Aorta (tissue), 5 donors: ENCODE measurements around the gene GOLT1A. TPM values are rescaled to one million over a fixed set of nuclear protein-coding genes. Genes with fewer than 3 reads are reported as not detected.

ENCODE experiments used
- ATAC-seq: fragments of 200-7000 bp; cut with Tn5 transposase; one replicate; pipeline ENCODE4 v1.9.1; 2022; ENCODE audit warnings: moderate library complexity; ENCODE audit not compliant: low FRiP score
- DNase-seq, 2 donors: peaks; one replicate each; pipeline ENCODE4 v3.0.0-alpha.2; 2020
- H3K27ac ChIP-seq, 2 donors: one replicate each; pipeline ENCODE4 v1.5.1; 2013; ENCODE audit warnings: low read length in 2 of 2, mild to moderate bottlenecking in 2 of 2, moderate library complexity in 2 of 2, control low read depth in 1 of 2, inconsistent platforms in 1 of 2, low read depth in 1 of 2
- H3K27me3 ChIP-seq, 2 donors: one replicate each; pipeline ENCODE4 v1.6.1; 2013; ENCODE audit warnings: control low read depth in 1 of 2, low read length in 1 of 2, mild to moderate bottlenecking in 1 of 2, moderate library complexity in 1 of 2; ENCODE audit not compliant: insufficient read depth in 2 of 2, control insufficient read depth in 1 of 2
- H3K36me3 ChIP-seq, 2 donors: one replicate each; pipeline ENCODE4 v1.6.1; 2013; ENCODE audit warnings: control low read depth in 1 of 2, low read length in 1 of 2, mild to moderate bottlenecking in 1 of 2; ENCODE audit not compliant: insufficient read depth in 2 of 2, control insufficient read depth in 1 of 2
- H3K4me1 ChIP-seq, 2 donors: one replicate each; pipeline ENCODE4 v1.6.1; 2013; ENCODE audit warnings: low read length in 2 of 2, control low read depth in 1 of 2, mild to moderate bottlenecking in 1 of 2, moderate library complexity in 1 of 2; ENCODE audit not compliant: insufficient read depth in 2 of 2, control insufficient read depth in 1 of 2
- H3K4me3 ChIP-seq, 2 donors: one replicate each; pipeline ENCODE4 v1.5.1; 2013; ENCODE audit warnings: low read length in 2 of 2, control low read depth in 1 of 2, mild to moderate bottlenecking in 1 of 2
- H3K9me3 ChIP-seq: one replicate; pipeline ENCODE4 v1.6.1; 2013; ENCODE audit warnings: mild to moderate bottlenecking, low read length; ENCODE audit not compliant: control insufficient read depth
- WGBS, 2 donors: extraction: QIAGEN DNeasy Blood & Tissue Kit; methylation state at CpG; one replicate each; pipeline ENCODE4 v1.1.7; 2013; 5-methylcytosine and 5-hydroxymethylcytosine counted together
- intact Hi-C, 2 donors: fragments of 100-400 bp; cut with DNase I; formaldehyde crosslinking; loops; one replicate each; pipeline versions ENCODE4 v1.14.2 to v1.15.0; 2022
- polyA plus RNA-seq, 2 donors: library from polyadenylated mRNA; stranded (reverse); fragments of 200-250 nt; gene quantifications; one replicate each; pipeline ENCODE4 v1.2.3, GENCODE V29; 2013
- total RNA-seq, 2 donors: library from RNA; stranded (reverse); fragmentation: NEBNext Ultra II Directional; extraction: Animal tissue kit (Norgen Biotek cat#: 25700); gene quantifications; one replicate each; pipeline ENCODE4 v1.2.1, GENCODE V29; 2021
- donor health status: healthy with polysubstance abuse.
- donor health status: Bipolar disorder and iron deficiency.
- donor health status: DM: no; HTN: no; CAD: no.
- donor health status: DM: no; HTN: no; CAD: no.
- donor health status: DM: yes; HTN: yes; CAD: no.

Gene GOLT1A
- total and polyA plus RNA-seq, 4 donors: 10.5 TPM; not detected in 3

- H3K27me3 ChIP-seq: no peaks in the 10 kb centered on the region
- WGBS, 2 donors: 77 to 90% methylated on average over 4 of the region's 4 CpGs
- DNase-seq (no peak), ATAC-seq (no peak)
- H3K9me3 ChIP-seq: peaks cover 2% of the 10 kb centered on the region
- H3K4me1 ChIP-seq: no peaks in the 10 kb centered on the region
- H3K36me3 ChIP-seq: no peaks in the 10 kb centered on the region
- H3K27ac ChIP-seq: no peak overlapping the region
- H3K4me3 ChIP-seq: no peak overlapping the region
- intact Hi-C loops: no loop called here
Measured at GRCh38 chr1:204169858-204170257, 43.9 kb downstream of the GOLT1A start.

GRCh38 chr1:204167730-204168129 is 46.1 kb downstream of the GOLT1A start:
- WGBS, 2 donors: 78 to 93% methylated on average over 5 of the region's 5 CpGs
- Histone ChIP-seq H3K4me3 (no peak overlapping the region), H3K36me3 (no peaks in the 10 kb centered on the region), H3K27ac (no peak overlapping the region), H3K27me3 (no peaks in the 10 kb centered on the region), H3K9me3 (peaks cover 2% of the 10 kb centered on the region), H3K4me1 (no peaks in the 10 kb centered on the region)
- intact Hi-C loops: no loop called here
- ATAC-seq (no peak), DNase-seq (no peak)

GRCh38 chr1:204166219-204166618 is 47.6 kb downstream of the GOLT1A start, which contains the start of gene REN:
REN (minus strand) TSS chr1:204166337; CDS start chr1:204166293, 44 bp downstream.
- ATAC-seq (no peak), DNase-seq (peak in 1 of 2 donors; percentile 8)
- Histone ChIP-seq H3K9me3 (peaks cover 2% of the 10 kb centered on the region), H3K4me3 (no peak within 1 kb of the TSS), H3K36me3 (no peaks in the 10 kb centered on the region), H3K4me1 (no peaks in the 10 kb centered on the region), H3K27ac (no peak within 1 kb of the TSS), H3K27me3 (no peaks in the 10 kb centered on the region)
- intact Hi-C loops: no loop called here
- WGBS, 2 donors: 50 to 60% methylated on average over 5 of the region's 5 CpGs

- Histone ChIP-seq H3K9me3 (no peaks in the 10 kb centered on the region), H3K27me3 (no peaks in the 10 kb centered on the region), H3K27ac (no peak overlapping the region), H3K4me1 (no peaks in the 10 kb centered on the region), H3K4me3 (no peak overlapping the region), H3K36me3 (no peaks in the 10 kb centered on the region)
- DNase-seq (peak; percentile 77 to 92), ATAC-seq (peak; percentile 90)
- intact Hi-C loops: loop anchor here (2.0 to 5.0 kb wide), 4 partner anchors 44 to 220 kb away; no protein-coding TSS in a partner anchor
- WGBS, 2 donors: 14 to 15% methylated on average over 7 of the region's 7 CpGs
Measured at GRCh38 chr1:204162494-204163074, 51.2 kb downstream of the GOLT1A start.

- DNase-seq (peak in 1 of 2 donors; percentile 55), ATAC-seq (no peak)
- H3K4me3 ChIP-seq: no peak overlapping the region
- H3K27ac ChIP-seq: no peak overlapping the region
- no peaks in the 10 kb centered on the region for H3K9me3 ChIP-seq
- intact Hi-C loops: loop anchor here (2.0 to 5.0 kb wide), 4 partner anchors 45 to 220 kb away; no protein-coding TSS in a partner anchor
- no peaks in the 10 kb centered on the region for H3K27me3 ChIP-seq
- WGBS, 2 donors: 57 to 64% methylated on average over 14 of the region's 14 CpGs
- no peaks in the 10 kb centered on the region for H3K36me3 ChIP-seq
- H3K4me1 ChIP-seq: no peaks in the 10 kb centered on the region
Measured at GRCh38 chr1:204161609-204162493, 51.9 kb downstream of the GOLT1A start.

GRCh38 chr1:204157962-204158361 is 55.8 kb downstream of the GOLT1A start:
- Histone ChIP-seq H3K4me1 (no peaks in the 10 kb centered on the region), H3K9me3 (no peaks in the 10 kb centered on the region), H3K4me3 (no peak overlapping the region), H3K27me3 (no peaks in the 10 kb centered on the region), H3K36me3 (no peaks in the 10 kb centered on the region), H3K27ac (no peak overlapping the region)
- intact Hi-C loops: no loop called here
- DNase-seq (peak in 1 of 2 donors; percentile 11), ATAC-seq (no peak)
- 77 to 87% methylated on average over 6 of the region's 6 CpGs for WGBS, 2 donors

- no peak overlapping the region for H3K4me3 ChIP-seq
- no peaks in the 10 kb centered on the region for H3K27me3 ChIP-seq
- H3K27ac ChIP-seq: no peak overlapping the region
- no peaks in the 10 kb centered on the region for H3K9me3 ChIP-seq
- no peak for ATAC-seq
- WGBS, 2 donors: 93 to 94% methylated on average over 10 of the region's 10 CpGs
- intact Hi-C loops: no loop called here
- H3K4me1 ChIP-seq: no peaks in the 10 kb centered on the region
- H3K36me3 ChIP-seq: no peaks in the 10 kb centered on the region
- DNase-seq: peak in 1 of 2 donors; percentile 46
Measured at GRCh38 chr1:204155881-204156280, 57.9 kb downstream of the GOLT1A start.

GRCh38 chr1:204154568-204155255 is 59.1 kb downstream of the GOLT1A start:
- no peak overlapping the region for H3K27ac ChIP-seq
- no peak for ATAC-seq

More at GRCh38 chr1:204154568-204155255, 59.1 kb downstream of the GOLT1A start:
- DNase-seq: peak in 1 of 2 donors; percentile 67
- intact Hi-C loops: no loop called here
- Histone ChIP-seq H3K36me3 (no peaks in the 10 kb centered on the region), H3K9me3 (no peaks in the 10 kb centered on the region), H3K27me3 (no peaks in the 10 kb centered on the region), H3K4me3 (no peak overlapping the region), H3K4me1 (peaks cover 0 to 1% of the 10 kb centered on the region in 2 donors)
- 94 to 97% methylated on average over 15 of the region's 15 CpGs for WGBS, 2 donors
